Hepatocyte (in vitro differentiated cells): ENCODE results near the gene BCAP29. TPM values are rescaled to one million over a fixed set of nuclear protein-coding genes. Genes with fewer than 3 reads are reported as not detected.
"Not testable (repeated sequence)": the region's sequence is repeated elsewhere in the genome, so short reads cannot be mapped to it uniquely, and the experiment has no call there.

ENCODE experiments used
- DNase-seq: peaks from one replicate; pipeline ENCODE4 v3.0.0-alpha.2; 2016; ENCODE audit warnings: low spot score
- H2AFZ ChIP-seq: fragments of 200-600 bp; sonication (generic); 2 replicates; pipeline ENCODE4 v1.6.0; 2016; ENCODE audit warnings: antibody characterized with exemption, mild to moderate bottlenecking
- H3K27ac ChIP-seq: fragments of 200-600 bp; sonication (generic); 2 replicates; pipeline ENCODE4 v1.5.1; 2016; ENCODE audit warnings: mild to moderate bottlenecking
- H3K27me3 ChIP-seq: fragments of 200-600 bp; sonication (generic); 2 replicates; pipeline ENCODE4 v1.6.1; 2016
- H3K36me3 ChIP-seq: fragments of 200-600 bp; sonication (generic); replicated peaks from 2 replicates; pipeline ENCODE4 v1.5.1; 2016; ENCODE audit warnings: low read depth; ENCODE audit not compliant: insufficient read depth
- H3K4me1 ChIP-seq: fragments of 200-600 bp; sonication (generic); 2 replicates; pipeline ENCODE4 v1.5.1; 2016; ENCODE audit warnings: mild to moderate bottlenecking, moderate library complexity; ENCODE audit not compliant: insufficient read depth
- H3K4me2 ChIP-seq: fragments of 200-600 bp; sonication (generic); 2 replicates; pipeline ENCODE4 v1.6.0; 2016
- H3K4me3 ChIP-seq: fragments of 200-600 bp; sonication (generic); 2 replicates; pipeline ENCODE4 v1.5.1; 2016; ENCODE audit warnings: mild to moderate bottlenecking
- H3K79me2 ChIP-seq: fragments of 200-600 bp; sonication (generic); 2 replicates; pipeline ENCODE4 v1.6.0; 2017; ENCODE audit warnings: mild to moderate bottlenecking
- H3K9me2 ChIP-seq: fragments of 200-600 bp; sonication (generic); replicated peaks from 2 replicates; pipeline ENCODE4 v1.6.0; 2017; ENCODE audit warnings: mild to moderate bottlenecking; ENCODE audit not compliant: insufficient read depth
- H3K9me3 ChIP-seq: fragments of 200-600 bp; sonication (generic); 2 replicates; pipeline ENCODE4 v1.5.1; 2016; ENCODE audit warnings: low read depth, mild to moderate bottlenecking
- H4K20me1 ChIP-seq: fragments of 200-600 bp; sonication (generic); 2 replicates; pipeline ENCODE4 v1.6.0; 2016; ENCODE audit warnings: mild to moderate bottlenecking; ENCODE audit not compliant: insufficient read depth, poor library complexity, severe bottlenecking
- CTCF ChIP-seq: fragments of 200-600 bp; sonication (generic); IDR thresholded peaks from 2 replicates; pipeline ENCODE4 v1.5.1; 2016; ENCODE audit warnings: antibody characterized with exemption, mild to moderate bottlenecking; ENCODE audit not compliant: poor library complexity
- EZH2 ChIP-seq: fragments of 200-600 bp; sonication (generic); IDR thresholded peaks from 2 replicates; pipeline ENCODE4 v1.6.1; 2016; ENCODE audit warnings: antibody characterized with exemption, mild to moderate bottlenecking, borderline replicate concordance
- EZH2phosphoT487 ChIP-seq: fragments of 200-600 bp; sonication (generic); IDR thresholded peaks from one replicate; pipeline ENCODE4 v1.6.1; 2018; ENCODE audit warnings: antibody characterized with exemption, mild to moderate bottlenecking, low read depth, moderate library complexity; ENCODE audit not compliant: unreplicated experiment, severe bottlenecking
- WGBS: methylation state at CpG from one replicate; pipeline ENCODE4 v1.1.6; 2016; ENCODE audit warnings: low lambda C conversion rate; ENCODE audit errors: missing lambda C conversion rate; 5-methylcytosine and 5-hydroxymethylcytosine counted together
- polyA plus RNA-seq: library from polyadenylated mRNA; unstranded; fragments of >200 nt; fragmentation: Nextera tagmentation; extraction: Ambion mirVana; gene quantifications from 2 replicates; pipeline ENCODE4 v1.2.1, GENCODE V29; 2016
- total RNA-seq: library from RNA; depleted of rRNA; stranded (reverse); fragments of >200 nt; gene quantifications from 2 replicates; pipeline ENCODE4 v1.2.3, GENCODE V29; 2014

BCAP29 gene
- total and polyA plus RNA-seq, 2 experiments from 2014 or later, result 35.1 to 76.6 TPM

GRCh38 chr7:107638594-107638993, 58.5 kb downstream of the BCAP29 start:
- no peaks in the 10 kb centered on the region for H3K9me3 ChIP-seq
- 84% methylated on average over 1 of the region's 1 CpG for WGBS
- no peak overlapping the region for H3K4me3 ChIP-seq
- no peak overlapping the region for H3K27ac ChIP-seq
- no peak overlapping the region for H2AFZ ChIP-seq
- H3K4me1 ChIP-seq, result no peaks in the 10 kb centered on the region
- H3K9me2 ChIP-seq, result no peaks in the 10 kb centered on the region
- no peaks in the 10 kb centered on the region for H3K79me2 ChIP-seq
- H4K20me1 ChIP-seq, result no peaks in the 10 kb centered on the region
- H3K4me2 ChIP-seq, result no peak overlapping the region
- no peaks in the 10 kb centered on the region for H3K36me3 ChIP-seq
- TF ChIP-seq EZH2 (no peak), CTCF (no peak), EZH2phosphoT487 (no peak)
- H3K27me3 ChIP-seq, result peaks cover 11% of the 10 kb centered on the region
- DNase-seq, result no peak

- not testable (repeated sequence) for H4K20me1 ChIP-seq, DNase-seq, H3K9me3 ChIP-seq, H2AFZ ChIP-seq, H3K9me2 ChIP-seq, H3K27ac ChIP-seq, H3K4me1 ChIP-seq, H3K79me2 ChIP-seq, H3K4me3 ChIP-seq, H3K4me2 ChIP-seq, H3K36me3 ChIP-seq
- H3K27me3 ChIP-seq, result peaks cover 11% of the 10 kb centered on the region
- 73% methylated on average over 2 of the region's 2 CpGs for WGBS
These were observed 59.0 kb downstream of the BCAP29 start for GRCh38 chr7:107639070-107639469.

GRCh38 chr7:107641676-107642075, 61.6 kb downstream of the BCAP29 start:
- Histone ChIP-seq H3K27ac (no peak overlapping the region), H3K79me2 (no peaks in the 10 kb centered on the region), H3K27me3 (peaks cover 11% of the 10 kb centered on the region), H3K36me3 (no peaks in the 10 kb centered on the region), H3K4me3 (no peak overlapping the region), H3K9me3 (no peaks in the 10 kb centered on the region), H3K9me2 (no peaks in the 10 kb centered on the region), H2AFZ (no peak overlapping the region), H3K4me1 (no peaks in the 10 kb centered on the region), H4K20me1 (no peaks in the 10 kb centered on the region), H3K4me2 (no peak overlapping the region)
- WGBS, result 74% methylated on average over 1 of the region's 1 CpG
- TF ChIP-seq EZH2, result no peak
- no peak for TF ChIP-seq EZH2phosphoT487
- TF ChIP-seq CTCF, result no peak
- DNase-seq, result no peak

GRCh38 chr7:107642501-107642900, 62.5 kb downstream of the BCAP29 start:
- WGBS, result 93% methylated on average over 4 of the region's 4 CpGs

More at GRCh38 chr7:107642501-107642900, 62.5 kb downstream of the BCAP29 start:
- Histone ChIP-seq H3K9me3 (no peaks in the 10 kb centered on the region), H3K79me2 (no peaks in the 10 kb centered on the region), H3K4me1 (no peaks in the 10 kb centered on the region), H3K27me3 (peaks cover 11% of the 10 kb centered on the region), H3K4me2 (no peak overlapping the region), H3K4me3 (no peak overlapping the region), H4K20me1 (no peaks in the 10 kb centered on the region), H3K36me3 (no peaks in the 10 kb centered on the region), H2AFZ (no peak overlapping the region), H3K9me2 (no peaks in the 10 kb centered on the region), H3K27ac (no peak overlapping the region)
- DNase-seq, result no peak
- TF ChIP-seq EZH2, result no peak
- no peak for TF ChIP-seq EZH2phosphoT487
- TF ChIP-seq CTCF, result no peak
